Colonic mucosa (tissue), 4 donors: ENCODE measurements around the gene RBAK. TPM values are rescaled to one million over a fixed set of nuclear protein-coding genes. Genes with fewer than 3 reads are reported as not detected.

Source experiments
- DNase-seq: peaks from one replicate; pipeline ENCODE4 v3.0.0-alpha.2; 2020
- H3K27ac ChIP-seq: fragments of 200-600 bp; one replicate; pipeline ENCODE4 v1.8.0; 2021
- H3K27me3 ChIP-seq: fragments of 200-600 bp; one replicate; pipeline ENCODE4 v1.8.0; 2021
- H3K36me3 ChIP-seq: fragments of 200-600 bp; one replicate; pipeline ENCODE4 v1.8.0; 2021
- H3K4me1 ChIP-seq: fragments of 200-600 bp; one replicate; pipeline ENCODE4 v1.8.0; 2021; ENCODE audit warnings: mild to moderate bottlenecking
- H3K4me3 ChIP-seq: fragments of 200-600 bp; one replicate; pipeline ENCODE4 v1.8.0; 2021
- H3K9ac ChIP-seq, 2 donors: one replicate each; pipeline ENCODE4 v1.7.0; 2013; ENCODE audit warnings: control low read depth in 2 of 2, low read depth in 2 of 2, low read length in 2 of 2
- H3K9me3 ChIP-seq: fragments of 200-600 bp; one replicate; pipeline ENCODE4 v1.8.0; 2021
- intact Hi-C: fragments of 100-400 bp; cut with DNase I; formaldehyde crosslinking; loops from one replicate; pipeline ENCODE4 v1.14.1; 2022
- total RNA-seq, 2 donors: library from RNA; stranded (reverse); fragmentation: NEBNext Ultra II Directional in 1 of 2; extraction: Animal tissue kit (Norgen Biotek cat#: 25700) in 1 of 2; gene quantifications; one replicate each; pipeline ENCODE4 v1.2.1, GENCODE V29; 2021
- TF ChIP-seq, protein P1 (sequence below): fragments of 200-600 bp; IDR thresholded peaks from one replicate; pipeline ENCODE4 v1.8.0; 2022; ENCODE audit warnings: antibody characterized with exemption, mild to moderate bottlenecking
- donor health status: healthy.
- donor health status: DM: no; HTN: no; CAD: no.
- donor health status: DM: no; HTN: no; CAD: no.

The RBAK gene
- total RNA-seq = 10 to 100 TPM in 1 of 2 donors, 1 to 10 TPM in 1; 8.0 to 11.8 TPM

DNA sequence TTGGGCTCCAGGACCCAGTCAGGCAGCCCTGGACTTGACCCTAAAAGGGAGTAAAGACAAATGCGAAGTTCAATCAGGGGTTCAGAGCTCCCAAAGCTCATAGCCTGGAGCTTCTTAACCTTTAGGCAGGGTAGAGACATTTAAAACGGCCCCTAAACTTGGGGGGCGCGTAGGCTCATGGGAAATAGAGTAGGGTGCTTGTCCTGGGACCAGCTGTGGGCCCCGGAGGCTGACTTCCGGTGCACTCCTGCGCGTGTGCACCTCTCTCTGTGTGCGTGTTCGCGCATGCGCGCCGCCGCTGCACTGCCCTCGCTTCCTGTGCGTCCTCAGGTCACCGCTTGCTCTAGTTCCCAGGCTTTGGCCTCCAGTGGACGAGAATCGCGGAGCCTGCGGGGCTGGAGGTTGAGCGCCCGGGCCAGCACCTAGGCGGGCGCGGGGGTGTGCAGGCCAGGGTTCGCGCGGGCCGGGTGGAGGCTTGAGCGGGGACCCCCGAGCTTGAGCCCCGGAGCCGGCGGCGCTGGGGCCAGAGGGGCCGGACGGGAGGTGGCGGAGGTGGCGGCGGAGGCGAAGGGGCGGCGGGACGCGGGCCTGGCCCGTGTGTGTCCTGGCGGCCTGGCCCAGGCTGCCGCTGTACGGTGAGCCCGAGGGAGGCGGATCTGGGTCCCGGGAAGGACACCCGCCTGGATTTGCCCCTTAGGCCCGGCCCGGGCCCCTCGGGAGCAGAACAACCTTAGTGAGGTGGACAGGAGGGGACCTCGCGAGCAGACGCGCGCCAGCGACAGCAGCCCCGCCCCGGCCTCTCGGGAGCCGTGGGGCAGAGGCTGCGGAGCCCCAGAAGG lies at the start of gene RBAK:
TSS of gene RBAK (plus strand) at position 303 of the 839 bp plus-strand sequence. CDS start 2,217 bp downstream, outside the sequence.
- TF ChIP-seq, protein P1, sequence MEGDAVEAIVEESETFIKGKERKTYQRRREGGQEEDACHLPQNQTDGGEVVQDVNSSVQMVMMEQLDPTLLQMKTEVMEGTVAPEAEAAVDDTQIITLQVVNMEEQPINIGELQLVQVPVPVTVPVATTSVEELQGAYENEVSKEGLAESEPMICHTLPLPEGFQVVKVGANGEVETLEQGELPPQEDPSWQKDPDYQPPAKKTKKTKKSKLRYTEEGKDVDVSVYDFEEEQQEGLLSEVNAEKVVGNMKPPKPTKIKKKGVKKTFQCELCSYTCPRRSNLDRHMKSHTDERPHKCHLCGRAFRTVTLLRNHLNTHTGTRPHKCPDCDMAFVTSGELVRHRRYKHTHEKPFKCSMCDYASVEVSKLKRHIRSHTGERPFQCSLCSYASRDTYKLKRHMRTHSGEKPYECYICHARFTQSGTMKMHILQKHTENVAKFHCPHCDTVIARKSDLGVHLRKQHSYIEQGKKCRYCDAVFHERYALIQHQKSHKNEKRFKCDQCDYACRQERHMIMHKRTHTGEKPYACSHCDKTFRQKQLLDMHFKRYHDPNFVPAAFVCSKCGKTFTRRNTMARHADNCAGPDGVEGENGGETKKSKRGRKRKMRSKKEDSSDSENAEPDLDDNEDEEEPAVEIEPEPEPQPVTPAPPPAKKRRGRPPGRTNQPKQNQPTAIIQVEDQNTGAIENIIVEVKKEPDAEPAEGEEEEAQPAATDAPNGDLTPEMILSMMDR = no peak
- no peaks in the 10 kb centered on the region for H3K4me1 ChIP-seq
- intact Hi-C loops = no loop called here
- no peaks in the 10 kb centered on the region for H3K27me3 ChIP-seq
- H3K9ac ChIP-seq = peak within 1 kb of the TSS; percentile 73 to 79
- H3K4me3 ChIP-seq = peak within 1 kb of the TSS; percentile 97
- no peaks in the 10 kb centered on the region for H3K9me3 ChIP-seq
- peak within 1 kb of the TSS; percentile 82 for H3K27ac ChIP-seq
- DNase-seq = peak; percentile 94
- H3K36me3 ChIP-seq = no peaks in the 10 kb centered on the region

DNA sequence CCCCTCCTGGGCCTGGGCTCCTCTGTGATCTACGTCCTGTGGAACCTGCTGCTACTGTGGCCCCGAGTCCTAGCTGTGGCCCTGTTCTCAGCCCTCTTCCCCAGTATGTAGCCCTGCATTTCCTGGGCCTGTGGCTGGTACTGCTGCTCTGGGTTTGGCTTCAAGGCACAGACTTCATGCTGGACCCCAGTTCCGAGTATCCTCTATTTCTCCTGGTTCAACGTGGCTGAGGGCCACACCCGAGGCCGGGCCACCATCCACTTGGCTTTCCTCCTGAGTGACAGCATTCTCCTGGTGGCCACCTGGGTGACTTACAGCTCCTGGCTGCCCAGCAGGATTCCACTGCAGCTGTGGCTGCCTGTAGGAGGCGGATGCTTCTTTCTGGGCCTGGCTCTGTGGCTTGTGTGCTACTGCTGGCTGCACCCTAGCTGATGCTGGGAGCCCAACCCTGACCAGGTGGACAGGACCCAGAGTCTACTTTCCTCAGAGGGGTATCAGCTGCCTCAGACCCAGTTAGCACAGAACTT lies 48.9 kb upstream of the RBAK start:
- TF ChIP-seq, protein P1 = no peak
- Histone ChIP-seq H3K27ac (no peak overlapping the region), H3K9me3 (no peaks in the 10 kb centered on the region), H3K27me3 (no peaks in the 10 kb centered on the region), H3K4me1 (no peaks in the 10 kb centered on the region), H3K4me3 (no peak overlapping the region), H3K36me3 (peaks cover 6% of the 10 kb centered on the region), H3K9ac (no peak overlapping the region)
- intact Hi-C loops = no loop called here
- DNase-seq = no peak

DNA sequence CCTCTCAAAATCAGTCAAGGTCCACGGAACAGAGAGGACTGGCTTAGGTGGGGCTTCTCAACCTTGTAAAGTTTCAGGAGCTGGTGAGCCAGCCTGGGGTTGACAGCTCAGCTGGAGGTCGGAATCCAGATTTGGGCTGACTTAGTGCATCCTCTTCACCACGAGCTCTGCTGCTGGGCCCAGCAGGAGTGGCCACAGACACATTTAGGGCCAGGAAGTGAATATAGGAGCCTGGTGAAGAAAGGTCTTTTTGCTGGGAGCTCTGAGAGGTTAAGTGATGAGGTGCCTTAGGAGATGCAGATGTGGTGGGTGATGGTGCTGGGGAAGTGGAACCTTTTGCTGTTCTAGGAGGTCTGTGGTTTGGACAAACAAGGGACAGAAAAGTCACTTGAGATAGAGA lies 47.4 kb upstream of the RBAK start:
- intact Hi-C loops = no loop called here
- no peaks in the 10 kb centered on the region for H3K4me1 ChIP-seq
- TF ChIP-seq, protein P1 = no peak
- no peaks in the 10 kb centered on the region for H3K9me3 ChIP-seq
- H3K4me3 ChIP-seq = no peak overlapping the region
- no peak overlapping the region for H3K27ac ChIP-seq
- no peaks in the 10 kb centered on the region for H3K27me3 ChIP-seq
- H3K36me3 ChIP-seq = peaks cover 6% of the 10 kb centered on the region
- no peak for DNase-seq
- no peak overlapping the region for H3K9ac ChIP-seq

DNA sequence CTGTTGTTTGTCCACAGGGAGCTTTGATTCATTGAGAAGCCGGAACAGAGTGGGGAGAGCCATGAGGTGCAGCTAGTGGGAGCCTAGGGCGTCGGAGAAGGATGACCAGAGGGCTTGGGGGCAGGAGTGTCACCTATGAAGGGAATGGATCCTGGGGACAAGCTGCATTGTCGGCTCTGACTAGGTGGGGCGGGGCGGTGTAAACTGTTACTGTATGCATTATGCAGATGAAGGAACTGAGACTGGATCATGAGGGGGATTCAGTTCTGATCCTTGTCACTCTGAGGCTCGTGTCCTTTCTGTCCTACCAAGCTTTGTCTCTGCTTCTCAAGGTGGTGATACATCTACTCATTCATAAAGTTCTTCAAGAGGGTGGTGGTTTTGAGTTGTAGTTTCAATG lies 46.8 kb upstream of the RBAK start:
- H3K27ac ChIP-seq = no peak overlapping the region
- no peaks in the 10 kb centered on the region for H3K9me3 ChIP-seq
- H3K9ac ChIP-seq = no peak overlapping the region
- intact Hi-C loops = no loop called here
- TF ChIP-seq, protein P1 = no peak
- H3K4me3 ChIP-seq = no peak overlapping the region
- H3K27me3 ChIP-seq = no peaks in the 10 kb centered on the region
- no peak for DNase-seq
- H3K36me3 ChIP-seq = peaks cover 6% of the 10 kb centered on the region
- H3K4me1 ChIP-seq = no peaks in the 10 kb centered on the region

DNA sequence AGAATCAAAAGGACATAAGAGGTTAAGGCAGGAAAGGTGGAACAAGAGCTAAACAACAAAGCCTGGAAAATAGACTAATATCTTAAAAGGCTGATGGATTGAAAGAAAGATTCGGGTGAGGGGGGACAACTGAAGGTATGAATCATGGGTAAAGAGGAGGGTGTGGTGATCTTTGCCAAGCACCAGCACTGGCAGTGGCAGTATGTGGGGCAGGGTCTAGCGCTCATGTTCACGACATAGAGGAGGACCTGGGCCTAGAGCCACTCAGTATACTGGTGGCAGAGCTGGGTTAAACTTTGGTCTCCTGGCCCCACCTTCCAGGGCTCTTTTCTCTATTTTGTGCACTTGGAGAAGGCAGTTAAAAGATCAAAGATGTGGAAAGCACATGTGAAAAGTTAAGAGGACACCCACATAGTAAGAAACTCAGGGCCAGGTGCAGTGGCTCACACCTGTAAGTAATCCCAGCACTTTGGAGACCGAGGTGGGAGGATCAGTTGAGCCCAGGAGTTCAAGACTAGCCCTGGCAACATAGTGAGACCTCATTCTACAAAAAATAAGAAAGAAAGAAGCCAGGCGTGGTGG lies 46.2 kb upstream of the RBAK start:
- DNase-seq = no peak
- Histone ChIP-seq H3K4me3 (no peak overlapping the region), H3K9me3 (no peaks in the 10 kb centered on the region), H3K9ac (no peak overlapping the region), H3K27ac (no peak overlapping the region), H3K4me1 (no peaks in the 10 kb centered on the region), H3K27me3 (no peaks in the 10 kb centered on the region), H3K36me3 (peaks cover 6% of the 10 kb centered on the region)
- intact Hi-C loops = no loop called here
- TF ChIP-seq, protein P1 = no peak
